SH-SY5Y (cell line): Measurements from ENCODE around the gene KANSL1L.

Source experiments
- GATA2 ChIP-seq: IDR thresholded peaks from 2 replicates; pipeline ENCODE4 v1.6.1; 2011; ENCODE audit warnings: mild to moderate bottlenecking, low read depth, low read length
- GATA3 ChIP-seq: IDR thresholded peaks from 2 replicates; pipeline ENCODE4 v1.6.1; 2011; ENCODE audit warnings: low read depth, mild to moderate bottlenecking, low read length, moderate library complexity

The KANSL1L gene

GRCh38 chr2:210179351-210179990, 8.3 kb upstream of the KANSL1L start:
- TF ChIP-seq GATA3 (no peak), GATA2 (no peak)

GRCh38 chr2:210177769-210178168, 6.6 kb upstream of the KANSL1L start:
- TF ChIP-seq GATA2 (no peak), GATA3 (no peak)

GRCh38 chr2:210174086-210174485, 2.9 kb upstream of the KANSL1L start:
- no peak for TF ChIP-seq GATA3

- no peak for TF ChIP-seq GATA3
- no peak for TF ChIP-seq GATA2
These were observed 988 bp upstream of the KANSL1L start for GRCh38 chr2:210172219-210172575.

- TF ChIP-seq GATA3 (no peak), GATA2 (no peak)
These were observed 534 bp downstream of the KANSL1L start for GRCh38 chr2:210170446-210171303.

GRCh38 chr2:210170196-210170445, 1.1 kb downstream of the KANSL1L start:
- TF ChIP-seq GATA3: no peak
- no peak for TF ChIP-seq GATA2

- TF ChIP-seq GATA2 (no peak), GATA3 (no peak)
These were observed 1.6 kb downstream of the KANSL1L start for GRCh38 chr2:210169516-210170195.

- no peak for TF ChIP-seq GATA3
These were observed 4.0 kb downstream of the KANSL1L start for GRCh38 chr2:210167227-210167626.

GRCh38 chr2:210162466-210163124, 8.6 kb downstream of the KANSL1L start:
- no peak for TF ChIP-seq GATA2
- no peak for TF ChIP-seq GATA3

GRCh38 chr2:210159059-210159458, 12.2 kb downstream of the KANSL1L start:
- TF ChIP-seq GATA2: no peak
- no peak for TF ChIP-seq GATA3

GRCh38 chr2:210158236-210158635, 13.0 kb downstream of the KANSL1L start:
- TF ChIP-seq GATA3: no peak
- no peak for TF ChIP-seq GATA2

GRCh38 chr2:210157526-210157925, 13.7 kb downstream of the KANSL1L start:
- no peak for TF ChIP-seq GATA3
- TF ChIP-seq GATA2: no peak

- no peak for TF ChIP-seq GATA3
- no peak for TF ChIP-seq GATA2
These were observed 23.6 kb downstream of the KANSL1L start for GRCh38 chr2:210147614-210148013.

- TF ChIP-seq GATA2 (no peak), GATA3 (no peak)
These were observed 39.0 kb downstream of the KANSL1L start for GRCh38 chr2:210132239-210132638.
